T-helper 22 cell (primary cell): Measurements from ENCODE around the gene KLRC4.
"Not testable (repeated sequence)": the region's sequence is repeated elsewhere in the genome, so short reads cannot be mapped to it uniquely, and the experiment has no call there.

Source experiments
- DNase-seq: peaks from one replicate; pipeline ENCODE4 v3.0.0-alpha.2; 2020; ENCODE audit warnings: low read depth

The KLRC4 gene

GRCh38 chr12:10397296-10397695 lies 12.3 kb downstream of the KLRC4 start:
- DNase-seq: no peak

GRCh38 chr12:10396176-10396575 lies 13.4 kb downstream of the KLRC4 start:
- not testable (repeated sequence) for DNase-seq

- no peak for DNase-seq
These were observed 14.1 kb downstream of the KLRC4 start for GRCh38 chr12:10395390-10395998.

GRCh38 chr12:10394531-10395152 lies 14.9 kb downstream of the KLRC4 start:
- not testable (repeated sequence) for DNase-seq

DNA sequence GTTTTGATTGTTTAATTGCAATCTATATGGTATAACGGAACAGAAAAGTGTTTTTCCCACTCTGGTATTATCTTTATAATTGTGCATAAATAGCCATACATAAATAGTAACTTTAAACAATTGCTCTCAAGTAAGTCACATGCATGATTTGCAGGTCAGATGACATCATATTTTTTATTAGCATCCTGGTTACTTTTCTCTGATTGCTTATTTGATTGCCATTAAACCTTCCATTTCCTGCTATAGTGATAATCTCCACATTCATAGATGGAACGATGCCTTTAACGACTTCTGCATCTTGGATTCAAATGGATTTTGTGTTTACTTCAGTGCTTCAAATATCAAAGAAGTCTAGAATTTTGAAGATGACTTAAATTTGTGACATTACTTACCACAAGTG lies 16.3 kb downstream of the KLRC4 start:
- DNase-seq: no peak

DNA sequence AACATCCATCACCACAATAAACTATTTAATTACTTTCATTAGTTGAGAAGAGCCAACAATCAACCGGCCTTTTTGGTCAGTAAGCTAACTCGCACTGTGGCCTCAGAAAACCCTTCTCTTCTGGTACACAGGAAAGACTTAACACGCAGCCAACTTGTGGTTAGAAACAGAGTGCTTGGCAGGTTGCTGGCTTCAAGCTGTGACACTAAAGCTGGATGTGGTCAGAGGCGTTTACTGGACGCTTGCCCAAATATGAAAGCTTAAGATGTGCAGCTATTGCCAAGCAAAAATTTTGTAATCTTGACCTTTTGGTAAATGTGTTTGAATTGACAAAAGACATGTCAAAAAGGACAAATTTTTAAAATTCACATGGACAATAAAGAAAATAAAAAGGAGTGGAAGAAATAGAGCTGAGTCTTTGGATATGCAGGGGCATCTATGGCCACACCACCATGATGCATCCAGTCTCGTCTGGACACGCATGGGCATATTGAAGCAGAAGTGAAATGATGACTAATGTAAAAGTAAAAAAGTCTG lies 17.1 kb downstream of the KLRC4 start:
- DNase-seq: no peak

DNA sequence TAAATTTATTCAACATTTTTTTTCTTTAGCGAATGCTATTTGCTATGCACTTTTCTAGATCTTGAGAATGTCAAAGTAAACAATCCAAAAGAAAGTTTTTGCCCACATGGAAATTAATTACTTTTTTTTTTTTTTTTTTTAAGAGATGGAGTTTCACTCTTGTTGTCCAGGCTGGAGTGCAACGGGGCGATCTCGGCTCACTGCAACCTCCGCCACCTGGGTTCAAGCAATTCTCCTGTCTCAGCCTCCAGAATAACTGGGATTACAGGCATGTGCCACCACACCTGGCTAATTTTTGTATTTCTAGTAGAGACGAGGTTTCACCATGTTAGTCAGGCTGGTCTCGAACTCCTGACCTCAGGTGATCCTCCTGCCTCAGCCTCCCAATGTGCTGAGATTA lies 18.6 kb downstream of the KLRC4 start:
- not testable (repeated sequence) for DNase-seq

DNA sequence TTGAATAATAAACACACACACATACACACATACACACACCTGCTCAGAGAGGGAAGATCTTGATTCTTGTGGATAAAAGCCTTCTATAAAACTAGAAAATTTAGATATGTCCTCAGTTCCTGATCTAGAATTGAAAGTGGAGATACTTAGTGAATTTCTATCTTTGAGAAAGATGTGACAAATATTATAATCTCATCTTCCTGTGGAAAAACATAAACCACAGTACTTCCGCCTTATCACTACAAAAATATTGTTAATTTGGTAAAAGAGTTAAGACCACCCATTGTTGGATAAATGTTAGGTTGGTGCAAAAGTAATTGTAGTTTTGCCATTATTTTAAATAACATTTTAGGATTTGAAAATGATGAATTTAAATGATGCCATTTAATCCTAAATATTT lies 19.7 kb downstream of the KLRC4 start, which contains the start of gene KLRK1:
Gene KLRK1 (minus strand): TSS at position 138 of the 400 bp plus-strand sequence. CDS start 1,231 bp downstream, outside the sequence.
- no peak for DNase-seq

DNA sequence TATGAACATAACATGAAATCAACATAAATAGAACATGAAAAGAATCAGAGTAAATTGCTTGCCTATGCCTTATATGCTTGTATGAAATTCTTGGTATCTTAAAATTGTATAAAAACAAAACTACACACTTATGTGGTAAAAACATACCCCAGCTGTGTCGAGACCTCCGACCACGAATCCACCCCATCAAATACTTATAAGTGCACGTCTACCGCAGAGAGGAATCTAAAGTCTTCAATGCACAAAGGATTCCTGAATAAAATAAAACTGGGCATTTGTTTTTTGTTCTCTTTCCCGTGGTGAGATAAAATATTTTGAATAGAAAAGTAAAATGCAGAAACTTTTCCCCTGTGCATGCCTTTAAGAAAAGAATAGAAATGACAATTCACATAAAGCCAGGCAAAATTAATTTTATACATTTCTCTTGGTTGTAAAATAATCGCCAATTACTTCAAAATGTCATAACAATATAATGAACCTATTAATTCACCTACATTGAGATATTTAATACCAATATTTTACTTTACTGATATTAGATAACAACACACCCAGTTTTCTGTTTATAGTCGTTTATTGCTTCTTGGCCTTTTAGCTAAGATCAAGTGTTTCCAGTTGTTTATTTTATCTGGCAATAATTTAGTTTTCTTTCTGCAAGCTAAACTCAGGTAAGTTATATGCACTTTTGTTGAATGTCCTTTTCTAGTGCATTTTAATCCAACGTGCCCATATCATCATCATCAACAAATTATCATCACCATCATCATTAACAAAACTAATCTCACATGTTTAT lies 20.7 kb downstream of the KLRC4 start:
- DNase-seq: no peak

- not testable (repeated sequence) for DNase-seq
These were observed 22.1 kb downstream of the KLRC4 start for GRCh38 chr12:10387498-10387897.

DNA sequence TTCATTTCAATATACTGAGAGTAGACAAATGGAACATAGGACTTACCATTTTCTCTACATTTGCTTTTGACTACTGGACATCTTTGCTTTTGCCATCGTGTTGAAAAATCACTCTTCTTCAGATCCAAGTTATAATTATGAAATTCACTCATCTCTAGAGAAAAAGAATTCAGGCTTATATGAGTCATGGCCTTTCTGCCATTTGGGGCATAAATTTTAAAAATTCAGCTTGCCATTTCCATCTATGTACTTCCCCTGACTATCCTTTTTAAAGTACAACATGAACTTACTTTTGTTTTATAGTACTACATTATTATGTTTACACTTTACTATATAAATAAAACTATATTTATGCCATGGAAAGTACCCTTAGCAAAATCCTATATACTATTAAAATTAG lies 22.7 kb downstream of the KLRC4 start:
- no peak for DNase-seq

DNA sequence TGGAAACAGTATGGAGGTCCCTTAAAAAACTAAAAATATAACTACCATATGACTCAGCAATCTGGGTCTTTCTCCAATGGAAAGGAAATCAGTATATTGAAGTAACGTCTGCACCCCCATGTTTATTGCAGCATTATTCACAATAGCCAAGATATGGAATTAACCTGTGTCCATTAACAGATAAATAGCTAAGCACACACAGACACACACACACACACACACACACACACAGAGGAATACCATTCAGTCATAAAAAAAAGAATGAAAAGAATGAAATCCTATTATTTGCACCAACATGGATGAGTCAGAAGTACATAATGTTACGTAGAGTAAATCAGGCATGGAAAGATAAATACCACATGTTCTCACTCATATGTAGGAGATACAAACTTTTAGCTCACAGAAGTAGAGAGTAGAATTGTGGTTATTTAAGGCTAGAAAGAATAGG lies 24.4 kb downstream of the KLRC4 start:
- no peak for DNase-seq

DNA sequence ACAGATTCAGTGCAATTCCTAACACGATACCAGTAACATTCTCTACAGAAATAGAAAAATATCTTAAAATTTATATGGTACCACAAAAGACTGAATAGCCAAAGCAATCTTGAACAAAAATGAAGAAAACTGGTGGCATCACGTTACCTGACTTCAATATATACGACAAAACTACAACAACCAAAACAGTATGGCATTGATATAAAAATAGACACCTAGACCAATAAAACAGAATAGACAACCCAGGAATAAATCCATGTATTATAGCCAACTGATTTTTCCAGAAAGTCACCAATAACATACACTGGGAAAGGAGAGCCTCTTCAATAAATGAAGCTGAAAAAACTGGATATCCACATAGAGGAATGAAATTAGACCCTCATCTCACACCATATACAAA lies 25.4 kb downstream of the KLRC4 start:
- no peak for DNase-seq

DNA sequence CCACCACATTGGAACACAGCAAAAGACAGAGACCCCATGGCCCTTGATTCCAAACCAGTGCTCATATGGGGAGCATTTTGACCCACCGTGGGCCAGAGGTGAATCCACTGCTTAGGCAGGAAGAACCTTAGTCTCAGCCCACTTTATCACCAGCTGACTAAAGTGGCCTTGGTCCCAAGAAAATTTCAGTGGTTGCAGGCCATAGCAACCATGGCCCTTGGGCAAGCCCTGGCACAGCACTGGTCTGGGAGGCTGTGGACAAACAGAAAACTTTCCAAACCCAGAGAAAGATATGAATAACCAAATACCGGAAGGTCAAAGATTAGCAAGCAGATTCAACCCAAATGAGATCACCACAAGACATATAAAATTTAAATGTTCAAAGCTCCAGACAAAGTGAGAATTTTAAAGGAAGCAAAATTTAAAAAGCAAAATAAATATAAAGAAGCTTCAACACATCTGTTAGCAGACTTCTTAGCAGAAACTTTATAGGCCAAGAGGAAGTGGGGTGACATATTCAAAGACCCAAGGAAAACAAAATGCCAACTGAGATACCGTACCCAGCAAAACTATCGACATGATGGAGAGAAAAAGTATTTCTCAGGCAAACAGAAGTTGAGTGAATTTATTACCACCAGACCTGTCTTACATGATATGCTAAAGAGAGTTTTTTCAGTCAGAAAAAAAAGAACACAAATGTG lies 27.5 kb downstream of the KLRC4 start:
- no peak for DNase-seq

DNA sequence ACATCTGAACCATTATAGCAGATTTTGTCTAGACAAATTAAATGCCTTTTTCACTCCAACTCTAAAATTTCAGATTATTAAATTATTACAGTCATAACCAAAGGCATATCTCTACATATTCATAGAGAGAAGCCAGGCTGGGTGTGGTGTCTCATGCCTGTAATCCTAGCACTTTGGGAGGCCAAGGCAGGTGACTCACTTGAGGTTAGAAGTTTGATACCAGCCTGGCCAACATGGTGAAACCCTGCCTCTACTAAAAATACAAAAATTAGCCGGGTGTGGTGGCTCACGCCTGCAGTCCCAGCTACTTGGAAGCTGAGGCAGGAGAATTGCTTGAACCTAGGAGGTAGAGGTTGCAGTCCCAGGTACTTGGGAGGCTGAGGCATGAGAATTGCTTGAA lies 30.8 kb downstream of the KLRC4 start:
- not testable (repeated sequence) for DNase-seq

DNA sequence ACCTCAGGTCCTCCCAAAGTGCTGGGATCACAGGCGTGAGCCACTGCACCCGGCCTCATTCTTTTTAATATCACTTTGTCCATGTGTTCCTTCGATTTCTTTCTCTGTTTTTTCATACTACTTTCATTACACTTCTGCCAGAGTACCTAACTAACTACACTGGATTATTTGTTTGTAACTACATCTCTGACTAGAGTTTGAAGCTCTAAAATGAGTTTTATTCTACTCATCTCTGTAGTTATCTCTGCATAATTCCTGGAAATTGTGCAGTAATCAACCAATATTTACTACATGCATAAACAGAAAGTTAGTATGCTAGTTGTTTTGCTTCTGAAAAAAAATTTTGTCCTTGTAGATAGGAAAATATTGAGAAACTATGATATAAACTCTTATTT lies 34.9 kb downstream of the KLRC4 start:
- DNase-seq: no peak

DNA sequence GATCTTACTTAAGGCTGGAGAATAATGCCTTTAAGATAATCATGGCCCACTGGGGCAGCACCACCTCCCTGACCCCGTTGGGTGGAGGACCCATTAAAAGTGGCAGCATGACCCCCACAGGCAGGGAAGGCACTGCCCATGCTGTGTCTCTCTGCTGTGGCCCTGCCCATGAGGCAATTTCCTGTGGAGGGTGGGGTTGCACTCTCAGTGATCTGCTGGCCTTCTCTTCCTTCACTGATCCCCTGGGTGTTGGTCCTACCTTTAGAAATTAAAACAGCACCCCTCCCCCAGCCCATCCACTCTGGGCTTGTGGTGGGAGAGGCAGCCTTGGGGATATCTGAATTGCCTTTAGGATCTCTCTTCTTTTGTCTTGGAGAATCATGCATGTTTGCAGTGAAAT lies 37.0 kb downstream of the KLRC4 start:
- DNase-seq: no peak

DNA sequence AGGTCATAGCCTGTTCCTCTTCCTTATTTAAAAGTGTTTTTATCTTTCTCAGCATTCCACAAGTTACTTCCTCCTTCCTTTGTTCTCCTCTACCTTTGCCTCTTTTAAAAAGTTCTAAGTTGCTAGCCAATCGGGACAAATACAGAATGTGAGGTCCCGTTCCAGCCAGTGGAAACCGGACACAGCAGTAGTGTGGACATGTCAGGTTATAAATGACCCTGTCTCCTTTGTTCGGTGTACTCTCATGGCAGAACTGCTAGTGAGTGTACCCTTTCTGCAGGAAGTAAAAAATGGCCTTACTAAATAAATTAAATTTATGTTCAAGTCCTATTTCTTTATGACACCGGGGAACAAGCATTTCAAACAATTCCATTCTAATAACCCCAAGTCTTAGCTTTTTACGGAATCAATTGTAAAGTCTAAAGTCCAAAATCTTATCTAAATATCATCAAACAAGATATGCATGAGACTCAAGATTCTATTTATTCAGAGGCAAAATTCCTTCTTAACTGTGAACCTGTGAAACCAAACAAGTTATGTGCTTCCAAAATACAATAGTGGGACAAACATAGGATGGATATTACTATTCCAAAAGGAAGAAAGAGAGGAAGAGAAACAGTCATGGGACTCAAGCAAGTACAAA lies 37.5 kb downstream of the KLRC4 start:
- DNase-seq: not testable (repeated sequence)

DNA sequence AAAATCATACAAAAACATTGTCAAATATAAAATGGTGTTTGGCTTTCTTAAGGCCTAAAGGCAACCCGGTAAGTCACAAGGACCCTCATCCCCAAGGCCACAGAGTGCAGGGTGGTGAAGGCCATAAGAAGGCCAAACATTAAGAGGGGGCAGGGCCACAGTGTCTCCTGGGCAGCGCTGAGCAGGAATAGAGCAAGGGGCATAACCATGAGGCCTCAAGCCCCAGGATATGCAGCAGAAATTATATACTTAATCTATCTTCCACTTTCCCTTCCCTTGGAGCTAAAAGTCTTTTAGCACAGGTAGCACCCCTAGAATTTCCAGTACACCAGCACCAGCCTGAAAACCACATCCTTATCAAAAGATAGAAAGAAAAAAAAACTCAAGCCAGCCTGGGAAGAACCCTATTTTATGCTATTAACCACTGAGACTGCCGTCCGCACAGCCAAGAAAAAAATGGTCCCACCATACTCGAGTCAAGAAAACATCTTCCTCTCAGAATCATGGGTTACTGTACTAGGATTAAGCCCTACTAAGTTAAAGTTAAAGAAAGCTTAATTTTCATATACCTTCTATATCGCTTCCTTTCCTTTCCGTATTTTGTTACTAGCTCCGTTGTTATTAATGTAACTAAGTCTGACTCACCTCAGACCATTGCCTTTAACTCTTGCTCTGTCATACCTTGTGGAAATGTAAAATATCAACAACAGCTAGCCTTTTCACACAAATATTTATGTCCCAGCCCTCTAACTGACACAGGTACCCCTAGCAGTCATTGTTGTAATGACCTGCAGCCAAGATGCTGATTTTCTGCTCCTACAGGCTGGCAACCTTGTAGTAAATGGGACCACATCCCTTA lies 39.8 kb downstream of the KLRC4 start:
- no peak for DNase-seq
